HUES48 (cell line): ENCODE data around the gene ZC3H12D.

ENCODE experiments used
- H3K27ac ChIP-seq: one replicate; pipeline ENCODE4 v1.7.0; 2013; ENCODE audit warnings: low read depth, low read length, inconsistent platforms
- H3K27me3 ChIP-seq: 2 replicates; pipeline ENCODE4 v1.6.1; 2013; ENCODE audit warnings: mild to moderate bottlenecking, low read length; ENCODE audit not compliant: control insufficient read depth, insufficient read depth
- H3K36me3 ChIP-seq: 2 replicates; pipeline ENCODE4 v1.6.1; 2013; ENCODE audit warnings: low read length; ENCODE audit not compliant: control insufficient read depth, insufficient read depth
- H3K4me1 ChIP-seq: 2 replicates; pipeline ENCODE4 v1.6.1; 2013; ENCODE audit warnings: mild to moderate bottlenecking, low read length; ENCODE audit not compliant: control insufficient read depth, insufficient read depth
- H3K4me3 ChIP-seq: 2 replicates; pipeline ENCODE4 v1.5.1; 2013; ENCODE audit warnings: mild to moderate bottlenecking, low read depth, low read length
- H3K9ac ChIP-seq: 2 replicates; pipeline ENCODE4 v1.6.1; 2013; ENCODE audit warnings: mild to moderate bottlenecking, low read depth, low read length, moderate library complexity
- H3K9me3 ChIP-seq: 2 replicates; pipeline ENCODE4 v1.6.1; 2013; ENCODE audit warnings: low read length; ENCODE audit not compliant: control insufficient read depth, insufficient read depth

Gene ZC3H12D

GRCh38 chr6:149484733-149485700 lies at the start of gene ZC3H12D:
TSS of gene ZC3H12D (minus strand) at chr6:149485014. CDS start at chr6:149474543, 10,471 bp downstream.
- Histone ChIP-seq H3K4me1 (no peaks in the 10 kb centered on the region), H3K9me3 (no peaks in the 10 kb centered on the region), H3K27ac (no peak within 1 kb of the TSS), H3K27me3 (no peaks in the 10 kb centered on the region), H3K4me3 (no peak within 1 kb of the TSS), H3K9ac (no peak within 1 kb of the TSS), H3K36me3 (no peaks in the 10 kb centered on the region)

GRCh38 chr6:149529650-149530049 lies 44.8 kb upstream of the ZC3H12D start:
- Histone ChIP-seq H3K9me3 (no peaks in the 10 kb centered on the region), H3K9ac (no peak overlapping the region), H3K4me3 (no peak overlapping the region), H3K4me1 (no peaks in the 10 kb centered on the region), H3K27ac (no peak overlapping the region), H3K27me3 (no peaks in the 10 kb centered on the region), H3K36me3 (peaks cover 88% of the 10 kb centered on the region)

- H3K9ac ChIP-seq, result no peak overlapping the region
- H3K9me3 ChIP-seq, result no peaks in the 10 kb centered on the region
- no peaks in the 10 kb centered on the region for H3K27me3 ChIP-seq
- H3K27ac ChIP-seq, result no peak overlapping the region
- no peaks in the 10 kb centered on the region for H3K4me1 ChIP-seq
- peaks cover 55% of the 10 kb centered on the region for H3K36me3 ChIP-seq
- H3K4me3 ChIP-seq, result no peak overlapping the region
Observed at GRCh38 chr6:149515494-149515893, 30.7 kb upstream of the ZC3H12D start.

GRCh38 chr6:149513915-149514314 lies 29.1 kb upstream of the ZC3H12D start:
- H3K9me3 ChIP-seq, result no peaks in the 10 kb centered on the region
- H3K27me3 ChIP-seq, result no peaks in the 10 kb centered on the region
- H3K36me3 ChIP-seq, result peaks cover 42% of the 10 kb centered on the region
- peaks cover 4% of the 10 kb centered on the region; the same call in 1 of the 2 replicates for H3K4me1 ChIP-seq
- H3K9ac ChIP-seq, result no peak overlapping the region
- H3K27ac ChIP-seq, result no peak overlapping the region
- H3K4me3 ChIP-seq, result no peak overlapping the region

GRCh38 chr6:149510793-149511512 lies 26.1 kb upstream of the ZC3H12D start:
- Histone ChIP-seq H3K27ac (no peak overlapping the region), H3K4me3 (no peak overlapping the region), H3K36me3 (peaks cover 27% of the 10 kb centered on the region), H3K9me3 (no peaks in the 10 kb centered on the region), H3K27me3 (no peaks in the 10 kb centered on the region), H3K9ac (no peak overlapping the region), H3K4me1 (peaks cover 5% of the 10 kb centered on the region; the same call in 1 of the 2 replicates)

- Histone ChIP-seq H3K36me3 (peaks cover 41% of the 10 kb centered on the region), H3K4me1 (peaks cover 5% of the 10 kb centered on the region; the same call in 1 of the 2 replicates), H3K27me3 (no peaks in the 10 kb centered on the region), H3K9ac (no peak overlapping the region), H3K27ac (no peak overlapping the region), H3K4me3 (no peak overlapping the region), H3K9me3 (no peaks in the 10 kb centered on the region)
Observed at GRCh38 chr6:149508485-149508884, 23.7 kb upstream of the ZC3H12D start.

GRCh38 chr6:149503872-149504271 lies 19.1 kb upstream of the ZC3H12D start:
- Histone ChIP-seq H3K4me3 (no peak overlapping the region), H3K9ac (no peak overlapping the region), H3K27ac (no peak overlapping the region), H3K36me3 (peaks cover 20% of the 10 kb centered on the region), H3K9me3 (no peaks in the 10 kb centered on the region), H3K27me3 (no peaks in the 10 kb centered on the region), H3K4me1 (peaks cover under 1% of the 10 kb centered on the region; the same call in 1 of the 2 replicates)

GRCh38 chr6:149503276-149503675 lies 18.5 kb upstream of the ZC3H12D start:
- no peak overlapping the region for H3K9ac ChIP-seq
- no peaks in the 10 kb centered on the region for H3K27me3 ChIP-seq
- H3K36me3 ChIP-seq, result peaks cover 20% of the 10 kb centered on the region
- H3K4me1 ChIP-seq, result no peaks in the 10 kb centered on the region
- H3K9me3 ChIP-seq, result no peaks in the 10 kb centered on the region
- no peak overlapping the region for H3K27ac ChIP-seq
- H3K4me3 ChIP-seq, result no peak overlapping the region

GRCh38 chr6:149501768-149502167 lies 17.0 kb upstream of the ZC3H12D start:
- Histone ChIP-seq H3K4me3 (no peak overlapping the region), H3K9me3 (no peaks in the 10 kb centered on the region), H3K4me1 (no peaks in the 10 kb centered on the region), H3K27me3 (no peaks in the 10 kb centered on the region), H3K27ac (no peak overlapping the region), H3K9ac (no peak overlapping the region), H3K36me3 (peaks cover 17% of the 10 kb centered on the region)

- H3K27ac ChIP-seq, result no peak overlapping the region
- H3K9me3 ChIP-seq, result no peaks in the 10 kb centered on the region
- no peak overlapping the region for H3K9ac ChIP-seq
- no peaks in the 10 kb centered on the region for H3K27me3 ChIP-seq
- peaks cover 17% of the 10 kb centered on the region for H3K36me3 ChIP-seq
- H3K4me1 ChIP-seq, result no peaks in the 10 kb centered on the region
- H3K4me3 ChIP-seq, result no peak overlapping the region
Observed at GRCh38 chr6:149501201-149501600, 16.4 kb upstream of the ZC3H12D start.

- H3K9ac ChIP-seq, result no peak overlapping the region
- H3K36me3 ChIP-seq, result peaks cover 7% of the 10 kb centered on the region; the same call in 1 of the 2 replicates
- no peaks in the 10 kb centered on the region for H3K27me3 ChIP-seq
- no peaks in the 10 kb centered on the region for H3K4me1 ChIP-seq
- no peak overlapping the region for H3K27ac ChIP-seq
- H3K4me3 ChIP-seq, result no peak overlapping the region
- H3K9me3 ChIP-seq, result no peaks in the 10 kb centered on the region
Observed at GRCh38 chr6:149500096-149500495, 15.3 kb upstream of the ZC3H12D start.
